Activated T-cell treated with anti-CD3 and anti-CD28 coated beads, Interleukin-2, amount 50 U/mL, for 48 hours (primary cell): Measurements from ENCODE around the gene TMEM266.

Experiments
- DNase-seq, 2 experiments: peaks; one replicate each; pipeline ENCODE4 v3.0.0-alpha.2; 2020

TMEM266 gene

GRCh38 chr15:76164602-76165001 is 104.8 kb downstream of the TMEM266 start:
- DNase-seq: no peak

GRCh38 chr15:76165951-76166350 is 106.2 kb downstream of the TMEM266 start:
- no peak for DNase-seq

- DNase-seq: no peak
Observed at GRCh38 chr15:76168237-76168984, 108.6 kb downstream of the TMEM266 start.

GRCh38 chr15:76169018-76169417 is 109.2 kb downstream of the TMEM266 start:
- no peak for DNase-seq

GRCh38 chr15:76169911-76170800 is 110.4 kb downstream of the TMEM266 start:
- no peak for DNase-seq

- no peak for DNase-seq
Observed at GRCh38 chr15:76172782-76173181, 113.0 kb downstream of the TMEM266 start.

- DNase-seq: no peak
Observed at GRCh38 chr15:76173317-76173834, 113.6 kb downstream of the TMEM266 start.

- no peak for DNase-seq
Observed at GRCh38 chr15:76174654-76175053, 114.9 kb downstream of the TMEM266 start.

- no peak for DNase-seq
Observed at GRCh38 chr15:76175442-76175841, 115.7 kb downstream of the TMEM266 start.

- DNase-seq: no peak
Observed at GRCh38 chr15:76176059-76176458, 116.3 kb downstream of the TMEM266 start.

- no peak for DNase-seq
Observed at GRCh38 chr15:76176487-76177085, 116.8 kb downstream of the TMEM266 start.

- no peak for DNase-seq
Observed at GRCh38 chr15:76177491-76178040, 117.8 kb downstream of the TMEM266 start.

GRCh38 chr15:76178296-76179000 is 118.7 kb downstream of the TMEM266 start:
- DNase-seq: no peak

GRCh38 chr15:76179023-76179422 is 119.2 kb downstream of the TMEM266 start:
- no peak for DNase-seq

- DNase-seq: no peak
Observed at GRCh38 chr15:76180321-76180720, 120.5 kb downstream of the TMEM266 start.

GRCh38 chr15:76181705-76182107 is 121.9 kb downstream of the TMEM266 start:
- peak; percentile 44 to 52 for DNase-seq

GRCh38 chr15:76183930-76184649 is 124.3 kb downstream of the TMEM266 start:
- no peak for DNase-seq

- no peak for DNase-seq
Observed at GRCh38 chr15:76184650-76185035, 124.9 kb downstream of the TMEM266 start.

- peak; percentile 40 to 41 for DNase-seq
Observed at GRCh38 chr15:76185716-76186115, 125.9 kb downstream of the TMEM266 start.

GRCh38 chr15:76187163-76187562 is 127.4 kb downstream of the TMEM266 start:
- no peak for DNase-seq

GRCh38 chr15:76189106-76189505 is 129.3 kb downstream of the TMEM266 start:
- DNase-seq: no peak
